K562 (cell line): ENCODE measurements around the gene ING1. TPM values are rescaled to one million over a fixed set of nuclear protein-coding genes. Genes with fewer than 3 reads are reported as not detected.
A peak's percentile ranks its signal among the peaks of the same experiment; 100 is the strongest.

Experiments used
- CCNT2 ChIP-seq: IDR thresholded peaks from 2 replicates; pipeline ENCODE4 v1.6.1; 2011; ENCODE audit warnings: borderline replicate concordance, low read depth, mild to moderate bottlenecking, moderate library complexity, mixed read lengths, low read length; ENCODE audit not compliant: insufficient read length; ENCODE audit errors: extremely low read depth
- CHD1 ChIP-seq: fragments of 200-600 bp; sonication (generic); IDR thresholded peaks from one replicate; pipeline ENCODE4 v1.6.1; 2012; ENCODE audit warnings: mild to moderate bottlenecking, moderate library complexity, low read length, inconsistent platforms
- ELF1 ChIP-seq: fragments of 200-800 bp; sonication (Bioruptor generic); IDR thresholded peaks from 2 replicates; pipeline ENCODE4 v1.6.1; 2016; ENCODE audit warnings: missing genetic modification characterization, missing compliant biosample characterization
- ETV1 ChIP-seq: fragments of 450-650 bp; conservative IDR thresholded peaks from 2 replicates; pipeline ENCODE4 v1.6.1; 2016; ENCODE audit warnings: missing genetic modification characterization, control low read depth, low read depth, missing compliant biosample characterization
- FIP1L1 ChIP-seq: fragments of 200-400 bp; formaldehyde crosslinking; IDR thresholded peaks from 2 replicates; pipeline ENCODE4 v1.6.1; 2018; ENCODE audit warnings: mild to moderate bottlenecking, low read depth, low read length; ENCODE audit not compliant: poor library complexity, severe bottlenecking
- NBN ChIP-seq: fragments of 450-650 bp; IDR thresholded peaks from 2 replicates; pipeline ENCODE4 v1.6.1; 2016; ENCODE audit warnings: low read depth, mild to moderate bottlenecking
- NFYB ChIP-seq: IDR thresholded peaks from 2 replicates; pipeline ENCODE4 v1.6.1; 2011; ENCODE audit warnings: mild to moderate bottlenecking, moderate library complexity; ENCODE audit not compliant: insufficient read length; ENCODE audit errors: extremely low read depth
- PCBP1 ChIP-seq: fragments of 200-400 bp; formaldehyde crosslinking; IDR thresholded peaks from 2 replicates; pipeline ENCODE4 v1.6.1; 2018; ENCODE audit warnings: mild to moderate bottlenecking, low read depth, low read length; ENCODE audit not compliant: poor library complexity, severe bottlenecking
- PKNOX1 ChIP-seq: fragments of 450-650 bp; IDR thresholded peaks from 2 replicates; pipeline ENCODE4 v1.6.1; 2016
- POLR2AphosphoS2 ChIP-seq: IDR thresholded peaks from 2 replicates; pipeline ENCODE4 v1.6.1; 2012; ENCODE audit warnings: low read length, improper control_type of control experiment
- RBFOX2 ChIP-seq: fragments of 200-400 bp; formaldehyde crosslinking; IDR thresholded peaks from 2 replicates; pipeline ENCODE4 v1.6.1; 2017; ENCODE audit warnings: low read depth, mild to moderate bottlenecking, low read length, moderate library complexity
- TBL1XR1 ChIP-seq, 2 experiments: IDR thresholded peaks; 2 replicates each; pipeline ENCODE4 v1.6.1; 2012; ENCODE audit warnings: improper control_type of control experiment in 2 of 2, low read length in 2 of 2, mild to moderate bottlenecking in 1 of 2
- THAP12 ChIP-seq: fragments of 250-450 bp; sonication (Bioruptor Pico); IDR thresholded peaks from 2 replicates; pipeline ENCODE4 v1.9.0; 2021; ENCODE audit warnings: mild to moderate bottlenecking, inconsistent platforms
- ZEB2 ChIP-seq: fragments of 450-650 bp; IDR thresholded peaks from 2 replicates; pipeline ENCODE4 v1.6.1; 2016
- ZNF12 ChIP-seq: sonication (generic); formaldehyde crosslinking; IDR thresholded peaks from 2 replicates; pipeline ENCODE4 v1.4.0; 2020; ENCODE audit warnings: mild to moderate bottlenecking, missing genetic modification reagents
- polyA plus RNA-seq, 8 experiments: library from polyadenylated mRNA; depleted of rRNA in 4 of 8; stranded (reverse) in 5 of 8; unstranded in 3 of 8; fragments of >200 nt; fragmentation: Nextera tagmentation in 2 of 8; fragmentation: Illumina TruSeq in 1 of 8; extraction: Ambion mirVana in 2 of 8; extraction: Trizol in 1 of 8; gene quantifications; 2 replicates each; pipeline versions ENCODE4 v1.2.1 to v1.2.3, GENCODE V29; 2011 to 2014; ENCODE audit warnings: inconsistent platforms in 1 of 8, missing spikeins in 1 of 8
- total RNA-seq, 7 experiments: library from RNA; depleted of rRNA in 6 of 7; stranded (reverse); fragments of >200 nt in 6 of 7; fragmentation: Illumina TruSeq in 2 of 7; extraction: Trizol in 2 of 7; gene quantifications; 2 replicates each; pipeline versions ENCODE4 v1.2.1 to v1.2.3, GENCODE V29; 2011 to 2021; ENCODE audit warnings: low replicate concordance in 1 of 7
- TF ChIP-seq, protein P1 (sequence below), 2 experiments: fragments of 450-650 bp; IDR thresholded peaks; 2 replicates each; pipeline ENCODE4 v1.6.1; 2016
- TF ChIP-seq, protein P2 (sequence below): fragments of 450-650 bp; IDR thresholded peaks from 2 replicates; pipeline ENCODE4 v1.7.1; 2018; ENCODE audit warnings: mild to moderate bottlenecking, low read depth; ENCODE audit not compliant: partially characterized antibody
- TF ChIP-seq, protein P3 (sequence below): sonication (generic); formaldehyde crosslinking; IDR thresholded peaks from 2 replicates; pipeline ENCODE4 v1.8.0; 2022; ENCODE audit warnings: missing genetic modification reagents, mild to moderate bottlenecking, borderline replicate concordance

The ING1 gene
- total and polyA plus RNA-seq, 9 of the 15 experiments (the other 6 are each of a cell fraction or from before 2014, with no cell fraction given): 1.0 to 20.1 (median 8.2) TPM

DNA sequence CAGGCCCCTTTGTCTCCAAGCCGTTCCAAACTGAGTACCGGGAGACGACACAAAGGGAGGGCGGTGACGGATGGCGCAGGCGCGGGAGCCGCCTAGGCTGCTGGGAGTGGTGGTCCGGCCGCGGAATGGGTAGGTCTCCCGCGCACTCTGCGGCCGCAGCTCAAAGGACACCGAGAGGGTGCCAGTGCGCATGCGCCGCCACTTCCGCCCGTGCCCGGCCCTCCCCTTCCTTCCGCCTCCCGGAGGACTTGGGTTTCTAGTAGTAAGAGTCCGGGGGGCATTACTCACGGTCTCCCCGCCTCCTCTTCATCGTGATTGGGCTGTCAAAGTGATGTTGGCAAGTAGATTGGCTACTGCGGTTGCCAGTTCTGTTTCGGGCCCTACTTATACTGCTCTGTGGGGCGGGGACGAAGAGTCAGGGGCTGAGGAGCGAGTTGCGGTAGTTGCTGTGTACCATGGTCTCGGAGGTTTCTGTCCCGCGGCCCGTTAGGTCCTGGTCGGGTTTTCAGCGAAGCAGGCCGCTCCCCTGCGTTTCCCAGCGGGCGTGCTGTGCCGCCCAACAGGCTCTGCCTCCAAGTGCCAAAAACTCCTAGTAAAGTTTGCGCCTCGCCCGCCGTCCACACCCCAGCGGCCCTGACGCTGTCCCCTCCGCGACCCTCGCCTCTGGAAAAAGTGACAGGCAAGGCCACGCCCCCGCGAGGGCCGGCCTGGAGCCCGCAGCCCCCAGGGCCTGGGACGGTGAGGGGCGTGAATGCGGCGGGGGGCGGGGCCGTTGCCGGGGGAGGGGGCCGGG lies 455 bp upstream of the ING1 start (continued):
- TF ChIP-seq, protein P1, sequence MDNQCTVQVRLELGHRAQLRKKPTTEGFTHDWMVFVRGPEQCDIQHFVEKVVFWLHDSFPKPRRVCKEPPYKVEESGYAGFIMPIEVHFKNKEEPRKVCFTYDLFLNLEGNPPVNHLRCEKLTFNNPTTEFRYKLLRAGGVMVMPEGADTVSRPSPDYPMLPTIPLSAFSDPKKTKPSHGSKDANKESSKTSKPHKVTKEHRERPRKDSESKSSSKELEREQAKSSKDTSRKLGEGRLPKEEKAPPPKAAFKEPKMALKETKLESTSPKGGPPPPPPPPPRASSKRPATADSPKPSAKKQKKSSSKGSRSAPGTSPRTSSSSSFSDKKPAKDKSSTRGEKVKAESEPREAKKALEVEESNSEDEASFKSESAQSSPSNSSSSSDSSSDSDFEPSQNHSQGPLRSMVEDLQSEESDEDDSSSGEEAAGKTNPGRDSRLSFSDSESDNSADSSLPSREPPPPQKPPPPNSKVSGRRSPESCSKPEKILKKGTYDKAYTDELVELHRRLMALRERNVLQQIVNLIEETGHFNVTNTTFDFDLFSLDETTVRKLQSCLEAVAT (IDR thresholded peaks at IDR 0.05): peak; percentile 32 to 73; a peak in 3 of 4 replicates
- TF ChIP-seq POLR2AphosphoS2 (peak; percentile 80; the same call in 1 of the 2 replicates), ETV1 (tag) (peak; percentile 66), NBN (peak; percentile 36; the same call in 1 of the 2 replicates), FIP1L1 (peak; percentile 96), NFYB (peak; percentile 96), CHD1 (peak; percentile 84), RBFOX2 (peak; percentile 97), PKNOX1 (peak; percentile 99), THAP12 (CRISPR knock-in tag) (peak; percentile 59; the same call in 1 of the 2 replicates), PCBP1 (peak; percentile 14), CCNT2 (no peak), ZEB2 (no peak), TBL1XR1 (IDR thresholded peaks at IDR 0.05; ENCODE audit: low read length in 2 of 2) (0 out of 4 replicates have a peak, but pooled peaks of 1 of the 2 experiments have one; percentile 37), ZNF12 (CRISPR knock-in tag) (no peak), ELF1 (tag) (peak; percentile 80; the same call in 1 of the 2 replicates)
- TF ChIP-seq, protein P2, sequence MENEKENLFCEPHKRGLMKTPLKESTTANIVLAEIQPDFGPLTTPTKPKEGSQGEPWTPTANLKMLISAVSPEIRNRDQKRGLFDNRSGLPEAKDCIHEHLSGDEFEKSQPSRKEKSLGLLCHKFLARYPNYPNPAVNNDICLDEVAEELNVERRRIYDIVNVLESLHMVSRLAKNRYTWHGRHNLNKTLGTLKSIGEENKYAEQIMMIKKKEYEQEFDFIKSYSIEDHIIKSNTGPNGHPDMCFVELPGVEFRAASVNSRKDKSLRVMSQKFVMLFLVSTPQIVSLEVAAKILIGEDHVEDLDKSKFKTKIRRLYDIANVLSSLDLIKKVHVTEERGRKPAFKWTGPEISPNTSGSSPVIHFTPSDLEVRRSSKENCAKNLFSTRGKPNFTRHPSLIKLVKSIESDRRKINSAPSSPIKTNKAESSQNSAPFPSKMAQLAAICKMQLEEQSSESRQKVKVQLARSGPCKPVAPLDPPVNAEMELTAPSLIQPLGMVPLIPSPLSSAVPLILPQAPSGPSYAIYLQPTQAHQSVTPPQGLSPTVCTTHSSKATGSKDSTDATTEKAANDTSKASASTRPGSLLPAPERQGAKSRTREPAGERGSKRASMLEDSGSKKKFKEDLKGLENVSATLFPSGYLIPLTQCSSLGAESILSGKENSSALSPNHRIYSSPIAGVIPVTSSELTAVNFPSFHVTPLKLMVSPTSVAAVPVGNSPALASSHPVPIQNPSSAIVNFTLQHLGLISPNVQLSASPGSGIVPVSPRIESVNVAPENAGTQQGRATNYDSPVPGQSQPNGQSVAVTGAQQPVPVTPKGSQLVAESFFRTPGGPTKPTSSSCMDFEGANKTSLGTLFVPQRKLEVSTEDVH: peak; percentile 43
- TF ChIP-seq, protein P3, sequence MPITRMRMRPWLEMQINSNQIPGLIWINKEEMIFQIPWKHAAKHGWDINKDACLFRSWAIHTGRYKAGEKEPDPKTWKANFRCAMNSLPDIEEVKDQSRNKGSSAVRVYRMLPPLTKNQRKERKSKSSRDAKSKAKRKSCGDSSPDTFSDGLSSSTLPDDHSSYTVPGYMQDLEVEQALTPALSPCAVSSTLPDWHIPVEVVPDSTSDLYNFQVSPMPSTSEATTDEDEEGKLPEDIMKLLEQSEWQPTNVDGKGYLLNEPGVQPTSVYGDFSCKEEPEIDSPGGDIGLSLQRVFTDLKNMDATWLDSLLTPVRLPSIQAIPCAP (CRISPR knock-in tag): no peak
